Natural killer cell treated with Interleukin-12 subunit alpha and Interleukin-12 subunit beta and Interleukin-15 and Interleukin-18, amount 100 ng/mL, for 72 hours (primary cell): ENCODE measurements around the gene FOXL3. TPM values are rescaled to one million over a fixed set of nuclear protein-coding genes. Genes with fewer than 3 reads are reported as not detected.
"Not testable (repeated sequence)": the region's sequence is repeated elsewhere in the genome, so short reads cannot be mapped to it uniquely, and the experiment has no call there.

Source experiments
- ATAC-seq, 2 donors: fragments of 150-1000 bp; cut with Tn5 transposase in 1 of 2; sonication (Bioruptor Pico), chemical (Tn5 transposase) in 1 of 2; 2 replicates each; pipeline ENCODE4 v1.10.0; 2021
- DNase-seq: peaks from one replicate; pipeline ENCODE4 v3.0.0; 2022; ENCODE audit warnings: low spot score
- H3K27ac Mint-ChIP-seq, 2 donors: 1 replicate in 1 of 2; 2 replicates in 1 of 2; pipeline ENCODE4 v1.8.0; 2022; ENCODE audit warnings: mixed read lengths in 2 of 2, mild to moderate bottlenecking in 1 of 2, moderate library complexity in 1 of 2
- H3K27me3 Mint-ChIP-seq, 2 donors: 1 replicate in 1 of 2; 2 replicates in 1 of 2; pipeline ENCODE4 v1.8.0; 2022; ENCODE audit warnings: mixed read lengths in 2 of 2
- H3K36me3 Mint-ChIP-seq: one replicate; pipeline ENCODE4 v1.8.0; 2022; ENCODE audit warnings: mixed read lengths
- H3K4me1 Mint-ChIP-seq, 2 donors: 1 replicate in 1 of 2; 2 replicates in 1 of 2; pipeline ENCODE4 v1.8.0; 2022; ENCODE audit warnings: low read depth in 2 of 2, mixed read lengths in 2 of 2, mild to moderate bottlenecking in 1 of 2
- H3K4me3 Mint-ChIP-seq: one replicate; pipeline ENCODE4 v1.8.0; 2022; ENCODE audit warnings: mixed read lengths
- H3K9me3 Mint-ChIP-seq: 2 replicates; pipeline ENCODE4 v1.8.0; 2022; ENCODE audit warnings: mixed read lengths
- total RNA-seq, 2 donors: library from RNA; stranded (reverse); gene quantifications; one replicate each; pipeline ENCODE4 v1.2.3, GENCODE V29; 2022

Gene FOXL3
- total RNA-seq, 2 donors from 2014 or later: not detected

DNA sequence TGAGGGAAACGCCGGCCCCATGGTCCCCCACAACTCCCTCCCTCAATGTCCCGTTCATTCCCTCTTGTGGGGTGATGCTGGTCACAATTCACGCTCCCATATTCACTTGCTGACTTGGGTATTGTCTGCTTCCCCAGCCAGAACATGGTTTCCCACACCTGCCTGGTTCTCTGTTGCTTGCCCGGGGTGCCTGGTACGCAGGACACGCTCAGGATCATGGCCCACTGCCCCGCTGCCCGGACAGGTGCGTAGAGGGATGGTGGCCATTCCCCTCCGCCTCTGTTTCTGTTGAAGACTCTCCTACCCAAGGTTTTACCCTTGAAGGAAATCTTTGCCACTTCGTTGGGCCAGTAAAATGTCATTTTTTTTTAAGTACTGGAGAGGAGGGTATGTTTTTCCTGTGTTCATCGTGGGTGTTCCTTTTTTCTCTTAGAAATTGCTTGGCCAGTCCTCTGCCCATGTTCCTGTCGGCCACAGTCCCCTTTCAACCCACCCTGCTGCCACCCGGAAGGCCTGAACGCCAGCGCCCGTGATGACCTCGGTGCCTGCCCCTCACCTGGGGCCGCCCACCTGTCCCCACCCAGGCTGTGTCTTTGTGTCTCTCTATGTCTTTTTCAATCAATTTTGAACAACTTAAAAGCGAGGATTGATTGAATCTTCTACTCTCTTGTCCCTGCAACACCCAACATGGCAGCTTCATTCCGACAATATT, 38.2 kb downstream of the FOXL3 start:
- ATAC-seq (no peak), DNase-seq (no peak)
- Mint-ChIP-seq H3K9me3 (no peaks in the 10 kb centered on the region), H3K4me3 (no peak overlapping the region), H3K4me1 (no peaks in the 10 kb centered on the region), H3K36me3 (no peaks in the 10 kb centered on the region), H3K27ac (no peak overlapping the region), H3K27me3 (peaks cover 7 to 12% of the 10 kb centered on the region in 2 donors)

DNA sequence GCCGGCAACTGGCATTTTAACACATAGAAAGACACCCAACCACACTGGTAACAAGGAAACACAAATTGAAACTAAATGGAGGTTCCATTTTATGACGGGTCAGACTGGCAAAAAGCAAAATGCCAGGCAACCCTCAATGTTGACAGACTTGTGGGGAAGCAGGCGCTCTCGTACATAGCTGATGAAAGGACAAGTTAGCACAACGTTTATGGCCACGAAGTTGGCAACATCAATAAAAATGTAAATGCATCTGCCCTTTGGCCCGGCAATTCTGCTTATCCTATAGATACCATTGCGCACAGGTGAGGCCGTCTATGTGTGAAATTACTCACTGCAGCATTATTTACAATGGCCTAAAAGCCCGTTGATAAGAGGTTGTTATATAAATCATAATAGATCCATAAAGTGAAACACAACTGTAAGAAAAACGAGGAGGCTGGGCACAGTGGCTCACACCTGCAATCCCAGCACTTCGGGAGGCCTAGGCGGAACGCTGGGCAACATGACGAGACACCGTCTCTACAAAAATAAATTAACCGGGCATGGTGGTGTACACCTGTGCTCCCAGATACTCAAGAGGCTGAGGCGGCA, 39.8 kb downstream of the FOXL3 start:
- Mint-ChIP-seq H3K9me3 (peaks cover 5% of the 10 kb centered on the region), H3K36me3 (no peaks in the 10 kb centered on the region), H3K4me1 (peaks cover 4 to 7% of the 10 kb centered on the region in 2 donors), H3K27me3 (peaks cover 7 to 12% of the 10 kb centered on the region in 2 donors), H3K4me3 (no peak overlapping the region), H3K27ac (no peak overlapping the region)
- ATAC-seq (no peak), DNase-seq (no peak)

DNA sequence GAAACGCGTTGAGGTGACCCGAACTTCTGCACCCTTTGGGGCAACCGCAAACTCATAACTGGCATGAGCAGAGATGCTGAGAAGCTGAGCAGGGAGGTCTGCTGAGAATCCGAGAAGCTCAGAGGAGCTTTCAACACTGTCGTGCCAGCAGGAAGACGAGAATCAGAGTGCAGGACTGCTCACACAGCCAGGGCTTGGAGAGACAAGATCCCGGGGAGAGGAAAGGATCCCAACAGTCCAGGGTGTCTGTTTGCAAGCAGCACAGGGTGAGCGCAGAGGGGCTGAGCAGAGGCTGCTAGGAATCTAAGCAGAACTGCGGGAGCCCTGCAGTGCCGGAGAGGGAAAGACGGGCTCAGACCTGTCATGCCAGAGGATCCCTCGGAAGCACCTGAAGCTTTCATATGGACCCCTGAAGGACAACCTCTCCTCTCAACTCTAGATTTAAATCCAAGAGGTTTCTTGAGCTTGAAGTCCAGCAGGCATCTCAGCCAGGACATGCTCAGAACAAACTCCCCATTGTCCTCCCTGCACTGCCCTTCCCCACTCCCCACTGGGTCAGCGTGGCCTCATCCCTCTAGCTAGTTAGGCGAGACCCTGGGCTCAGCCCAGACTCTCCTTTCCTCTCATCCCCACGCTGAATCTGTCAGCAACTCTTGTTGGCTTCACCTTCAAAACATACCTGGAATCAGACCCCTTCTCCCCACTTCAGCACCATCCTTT, 40.7 kb downstream of the FOXL3 start:
- Mint-ChIP-seq H3K36me3 (no peaks in the 10 kb centered on the region), H3K4me1 (peaks cover 7 to 11% of the 10 kb centered on the region in 2 donors), H3K27ac (no peak overlapping the region), H3K4me3 (no peak overlapping the region), H3K27me3 (peaks cover 7 to 12% of the 10 kb centered on the region in 2 donors), H3K9me3 (peaks cover 9% of the 10 kb centered on the region)
- DNase-seq: peak; percentile 16
- ATAC-seq: no peak

DNA sequence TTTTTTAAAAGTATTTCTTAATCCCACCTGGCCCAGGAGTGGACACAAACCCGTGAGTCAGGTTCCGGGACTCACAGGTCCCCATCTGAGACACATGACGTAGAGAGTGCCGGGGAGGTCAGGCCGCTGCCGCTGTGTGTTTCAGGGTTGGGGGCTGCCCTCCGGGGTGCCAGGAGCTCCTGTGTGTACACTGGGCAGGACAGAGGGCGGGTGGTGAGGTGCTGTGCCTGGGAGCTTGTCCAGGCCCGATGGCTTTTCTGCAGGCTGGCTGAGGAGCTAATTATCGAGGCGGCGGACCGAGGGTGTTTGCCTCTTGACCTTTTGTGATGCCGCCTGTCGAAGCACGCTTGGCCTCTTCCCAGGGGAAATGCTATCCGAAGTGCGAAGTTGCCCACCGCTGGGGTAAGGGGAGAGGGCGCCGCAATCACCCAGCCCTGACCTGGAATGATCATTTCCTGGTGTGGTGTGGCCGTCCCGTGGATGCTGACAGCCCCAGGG, 42.1 kb downstream of the FOXL3 start:
- DNase-seq (peak; percentile 49), ATAC-seq (no peak)
- H3K9me3 Mint-ChIP-seq: peaks cover 9% of the 10 kb centered on the region
- no peak overlapping the region for H3K27ac Mint-ChIP-seq
- peaks cover 7 to 11% of the 10 kb centered on the region in 2 donors for H3K4me1 Mint-ChIP-seq
- H3K36me3 Mint-ChIP-seq: no peaks in the 10 kb centered on the region
- peaks cover 7 to 10% of the 10 kb centered on the region in 2 donors for H3K27me3 Mint-ChIP-seq
- no peak overlapping the region for H3K4me3 Mint-ChIP-seq

DNA sequence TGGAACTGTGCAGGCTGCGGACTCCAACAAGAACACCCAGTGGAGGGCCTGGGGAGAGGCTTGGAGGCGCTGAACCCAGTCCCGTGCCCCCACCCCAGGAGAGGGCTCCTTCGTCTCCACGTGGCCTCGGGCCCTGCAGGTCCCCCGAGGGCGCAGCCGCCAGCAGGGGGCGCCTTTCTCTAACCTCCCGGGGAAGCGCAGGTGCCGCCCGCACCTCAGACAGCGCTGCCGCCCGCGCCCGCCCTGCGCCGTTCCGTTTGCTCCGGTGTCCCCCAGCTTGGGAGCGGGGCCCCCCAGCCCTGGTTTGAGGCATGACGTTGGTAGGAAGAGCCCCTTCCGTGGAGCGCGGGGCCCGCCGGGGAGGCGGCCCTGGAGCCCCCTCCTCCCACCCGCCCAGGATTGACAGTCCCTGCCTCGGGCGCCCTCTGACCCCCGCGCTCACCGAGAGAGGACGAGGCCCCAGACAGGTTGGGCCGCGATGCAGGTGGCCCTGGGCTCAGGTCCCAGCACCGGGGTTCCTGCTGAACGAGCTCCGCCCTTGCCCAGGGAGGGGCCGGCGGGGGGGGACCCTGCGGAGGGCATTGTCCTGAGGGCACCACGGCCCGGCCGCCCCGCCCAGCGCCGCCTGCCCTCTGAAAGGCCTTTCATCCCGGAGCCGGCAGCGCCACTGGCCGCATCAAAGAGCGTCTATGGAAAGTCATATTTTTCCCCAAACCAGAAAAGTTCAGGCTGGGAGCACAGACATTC, 42.8 kb downstream of the FOXL3 start:
- ATAC-seq (peak; percentile 75 to 83), DNase-seq (peak; percentile 79)
- peaks cover 7 to 10% of the 10 kb centered on the region in 2 donors for H3K27me3 Mint-ChIP-seq
- H3K4me3 Mint-ChIP-seq: no peak overlapping the region
- H3K27ac Mint-ChIP-seq: no peak overlapping the region
- no peaks in the 10 kb centered on the region for H3K36me3 Mint-ChIP-seq
- peaks cover 9% of the 10 kb centered on the region for H3K9me3 Mint-ChIP-seq
- H3K4me1 Mint-ChIP-seq: peaks cover 7 to 11% of the 10 kb centered on the region in 2 donors

DNA sequence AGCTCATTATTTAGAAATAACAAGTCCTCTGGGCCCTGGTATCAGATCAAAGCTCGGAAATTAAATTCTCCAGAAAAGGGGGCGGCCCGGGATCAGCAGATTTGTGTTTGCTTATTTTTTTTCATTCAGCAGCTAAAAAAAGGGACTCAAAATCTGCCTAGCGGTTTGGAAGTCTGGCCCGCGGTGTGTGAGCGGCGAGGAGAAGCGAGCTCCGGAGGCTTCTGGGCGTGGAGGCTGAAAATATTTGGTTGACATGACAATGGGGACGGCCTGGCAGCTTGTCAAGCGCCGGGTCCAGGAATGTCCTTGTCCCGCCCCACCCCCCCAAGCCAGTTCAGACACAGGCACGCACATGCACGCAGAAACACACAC, 43.4 kb downstream of the FOXL3 start:
- Mint-ChIP-seq H3K4me1 (peaks cover 7 to 11% of the 10 kb centered on the region in 2 donors), H3K36me3 (no peaks in the 10 kb centered on the region), H3K4me3 (no peak overlapping the region), H3K9me3 (peaks cover 9% of the 10 kb centered on the region), H3K27ac (no peak overlapping the region), H3K27me3 (peaks cover 4 to 7% of the 10 kb centered on the region in 2 donors)
- no peak for DNase-seq
- ATAC-seq: no peak

DNA sequence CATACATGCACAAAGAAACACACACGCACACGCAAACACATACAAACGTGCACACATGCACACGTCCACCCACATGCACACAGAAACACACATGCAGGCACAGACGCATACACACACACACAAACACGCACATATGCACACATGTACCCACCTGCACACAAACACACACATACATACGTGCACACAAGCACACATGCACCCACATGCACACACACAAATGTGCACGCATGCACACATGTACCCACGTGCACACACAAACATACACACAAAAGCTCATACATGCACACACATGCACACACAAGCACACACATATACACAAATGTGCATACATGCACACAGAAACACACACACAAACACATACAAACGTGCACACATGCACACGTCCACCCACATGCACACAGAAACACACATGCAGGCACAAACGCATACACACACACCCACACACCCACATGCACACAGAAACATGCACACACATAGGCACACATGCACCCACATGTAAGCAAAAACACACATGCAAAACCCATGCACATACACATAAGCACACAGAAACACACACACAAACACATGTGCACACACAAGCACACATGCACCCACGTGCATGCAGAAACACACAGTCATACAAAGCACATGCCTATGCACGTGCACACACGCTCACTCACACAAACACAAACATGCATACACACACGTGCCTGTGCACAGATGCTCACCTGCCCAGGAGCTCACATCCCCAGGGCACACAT, 44.8 kb downstream of the FOXL3 start:
- peaks cover 4 to 7% of the 10 kb centered on the region in 2 donors for H3K27me3 Mint-ChIP-seq
- H3K4me3 Mint-ChIP-seq: no peak overlapping the region
- no peaks in the 10 kb centered on the region for H3K36me3 Mint-ChIP-seq
- peaks cover 9% of the 10 kb centered on the region for H3K9me3 Mint-ChIP-seq
- no peak overlapping the region for H3K27ac Mint-ChIP-seq
- peaks cover 7 to 11% of the 10 kb centered on the region in 2 donors for H3K4me1 Mint-ChIP-seq
- ATAC-seq (no peak), DNase-seq (no peak)

DNA sequence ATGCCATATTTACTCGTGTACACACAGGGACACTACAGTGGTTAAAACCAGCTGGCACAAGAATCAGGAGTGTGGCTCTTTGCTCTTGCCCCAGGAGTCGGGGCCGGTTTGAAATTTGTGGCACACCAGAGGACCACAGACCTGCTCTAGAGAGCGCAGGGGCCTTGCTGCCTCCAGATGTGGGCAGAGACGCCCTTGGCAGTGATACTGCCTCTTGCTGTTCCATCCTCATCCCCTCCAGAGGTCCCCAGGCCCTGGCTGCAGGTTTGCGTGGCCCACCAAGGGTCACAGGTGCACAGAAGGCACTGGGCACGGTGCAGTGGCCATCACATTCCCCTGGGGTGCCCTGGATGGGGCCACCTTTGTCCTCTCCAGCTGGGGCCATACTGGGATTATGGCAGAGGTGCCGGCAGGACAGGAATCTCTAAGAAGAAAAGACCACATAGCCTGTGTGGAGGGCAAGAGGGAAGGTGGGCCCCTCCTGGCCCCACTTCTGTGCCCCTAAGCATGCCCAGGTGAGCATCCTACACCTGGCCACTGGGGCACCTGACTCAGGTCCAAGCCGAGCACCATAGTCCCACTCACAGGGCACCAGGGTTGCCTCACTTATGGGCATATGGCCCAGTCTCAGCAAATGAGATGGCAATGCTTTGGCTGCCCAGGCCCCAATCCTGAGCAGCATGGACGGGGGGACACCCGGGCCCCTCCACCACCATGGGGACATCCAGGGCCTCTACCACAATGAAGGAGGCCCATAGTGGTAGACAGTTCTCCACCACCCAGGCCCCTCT, 45.6 kb downstream of the FOXL3 start:
- no peak for DNase-seq
- no peak overlapping the region for H3K27ac Mint-ChIP-seq
- H3K9me3 Mint-ChIP-seq: peaks cover 9% of the 10 kb centered on the region
- H3K4me3 Mint-ChIP-seq: no peak overlapping the region
- no peaks in the 10 kb centered on the region for H3K36me3 Mint-ChIP-seq
- peaks cover 4 to 7% of the 10 kb centered on the region in 2 donors for H3K27me3 Mint-ChIP-seq
- no peak for ATAC-seq
- H3K4me1 Mint-ChIP-seq: peaks cover 7 to 11% of the 10 kb centered on the region in 2 donors

DNA sequence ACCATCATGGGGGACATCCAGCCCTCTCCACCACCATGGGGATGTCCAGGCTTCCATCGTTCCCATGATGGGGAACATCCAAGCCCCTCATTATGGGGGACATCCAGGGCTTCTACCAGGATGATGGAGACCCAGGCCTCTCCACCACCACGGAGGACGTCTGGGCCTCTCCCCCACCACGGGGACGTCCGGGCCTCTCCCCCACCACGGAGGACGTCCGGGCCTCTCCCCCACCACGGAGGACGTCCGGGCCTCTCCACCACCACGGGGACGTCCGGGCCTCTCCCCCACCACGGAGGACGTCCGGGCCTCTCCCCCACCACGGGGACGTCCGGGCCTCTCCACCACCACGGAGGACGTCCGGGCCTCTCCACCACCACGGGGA, 46.2 kb downstream of the FOXL3 start:
- H3K4me1 Mint-ChIP-seq: peaks cover 7 to 11% of the 10 kb centered on the region in 2 donors
- not testable (repeated sequence) for DNase-seq, H3K27ac Mint-ChIP-seq, H3K4me3 Mint-ChIP-seq, H3K36me3 Mint-ChIP-seq, ATAC-seq, H3K27me3 Mint-ChIP-seq, H3K9me3 Mint-ChIP-seq

DNA sequence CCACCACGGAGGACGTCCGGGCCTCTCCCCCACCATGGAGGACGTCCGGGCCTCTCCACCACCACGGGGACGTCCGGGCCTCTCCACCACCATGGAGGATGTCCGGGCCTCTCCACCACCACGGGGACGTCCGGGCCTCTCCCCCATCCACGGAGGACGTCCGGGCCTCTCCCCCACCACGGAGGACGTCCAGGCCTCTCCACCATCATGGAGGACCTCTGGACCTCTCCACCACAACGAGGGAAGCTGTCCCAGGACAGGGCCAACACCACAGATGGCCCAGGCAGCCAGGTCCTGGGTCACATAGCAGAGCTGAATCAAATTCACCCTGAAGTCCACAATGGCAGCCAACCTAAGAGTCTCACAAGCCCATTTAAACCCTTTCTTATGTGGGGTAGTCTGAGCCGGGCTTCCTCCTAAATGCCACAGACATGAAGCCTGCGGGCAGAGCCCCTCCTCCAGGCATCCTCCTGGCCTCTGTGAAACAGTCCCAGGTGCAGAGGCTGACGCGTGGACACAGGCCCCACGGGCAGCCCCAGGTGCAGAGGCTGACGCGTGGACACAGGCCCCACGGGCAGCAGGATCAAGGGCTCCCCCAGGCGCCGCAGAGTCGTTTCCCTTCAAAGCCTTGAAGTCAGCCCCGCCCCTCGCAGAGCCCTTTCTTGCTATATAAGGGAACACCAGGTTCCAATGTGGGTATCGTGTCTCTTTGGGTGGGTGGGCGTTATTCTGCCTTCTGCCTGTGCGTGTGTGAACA, 47.0 kb downstream of the FOXL3 start:
- no peak overlapping the region for H3K4me3 Mint-ChIP-seq
- H3K27ac Mint-ChIP-seq: no peak overlapping the region
- peaks cover 7 to 11% of the 10 kb centered on the region in 2 donors for H3K4me1 Mint-ChIP-seq
- ATAC-seq (no peak), DNase-seq (no peak)
- H3K9me3 Mint-ChIP-seq: peaks cover 9% of the 10 kb centered on the region
- H3K36me3 Mint-ChIP-seq: no peaks in the 10 kb centered on the region
- H3K27me3 Mint-ChIP-seq: no peaks in the 10 kb centered on the region

DNA sequence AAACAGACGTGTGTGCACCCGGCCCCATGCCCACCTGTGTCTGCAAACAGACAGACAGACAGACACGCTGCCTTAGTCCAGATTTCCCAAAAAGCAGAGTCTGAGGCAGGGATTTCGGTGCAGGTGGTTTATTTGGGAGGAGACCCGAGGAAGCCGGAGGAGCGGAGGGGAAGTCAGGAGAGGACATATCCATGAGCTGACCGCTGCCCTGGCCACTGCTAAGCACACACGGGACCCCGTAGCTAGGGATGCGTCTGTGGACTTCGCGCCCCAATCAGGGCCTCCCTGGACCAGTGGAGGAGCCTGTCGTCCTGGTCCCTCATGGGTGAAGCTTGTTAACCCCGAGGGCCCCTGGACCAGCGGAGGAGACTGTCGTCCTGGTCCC, 47.6 kb downstream of the FOXL3 start:
- Mint-ChIP-seq H3K27ac (no peak overlapping the region), H3K9me3 (peaks cover 9% of the 10 kb centered on the region), H3K36me3 (no peaks in the 10 kb centered on the region), H3K27me3 (no peaks in the 10 kb centered on the region), H3K4me3 (no peak overlapping the region), H3K4me1 (peaks cover 7 to 11% of the 10 kb centered on the region in 2 donors)
- DNase-seq: no peak
- ATAC-seq: peak in 1 of 2 donors; percentile 26
